HEK293 (cell line): Measurements from ENCODE around the gene PEAK3.

Experiments used
- CTCF ChIA-PET: fragments of 350-600 bp; formaldehyde crosslinking; extraction: SDS; loops from one replicate; lab custom pipeline; 2021; ENCODE audit warnings: antibody characterized with exemption; lab: Yijun Ruan, JAX
- POLR2A ChIA-PET: fragments of 300-600 bp; formaldehyde crosslinking; extraction: SDS; loops from one replicate; lab custom pipeline; 2020; ENCODE audit warnings: antibody characterized with exemption, inconsistent platforms; lab: Yijun Ruan, JAX
- H3K27ac ChIP-seq: fragments of 200-500 bp; sonication (Bioruptor generic); 2 replicates; pipeline ENCODE4 v1.5.1; 2014; ENCODE audit warnings: low read depth, low read length, control low read depth, inconsistent platforms; ENCODE audit errors: extremely low read depth
- H3K36me3 ChIP-seq, 2 experiments: fragments of 200-500 bp in 1 of 2; sonication (Bioruptor generic) in 1 of 2; 1 replicate in 1 of 2; 2 replicates in 1 of 2; pipeline ENCODE4 v1.5.1; 2014 to 2017; ENCODE audit warnings: inconsistent platforms in 2 of 2, low read length in 2 of 2; ENCODE audit not compliant: control insufficient read depth in 2 of 2, insufficient read depth in 1 of 2
- H3K4me1 ChIP-seq: fragments of 200-500 bp; sonication (Bioruptor generic); 2 replicates; pipeline ENCODE4 v1.5.1; 2014; ENCODE audit warnings: mild to moderate bottlenecking, low read length, inconsistent platforms; ENCODE audit not compliant: control insufficient read depth, insufficient read depth
- H3K4me3 ChIP-seq: 2 replicates; pipeline ENCODE4 v1.5.1; 2011; ENCODE audit warnings: low read depth, mild to moderate bottlenecking, control low read depth, low read length, moderate library complexity
- H3K9me3 ChIP-seq: fragments of 200-500 bp; sonication (Bioruptor generic); 2 replicates; pipeline ENCODE4 v1.5.1; 2014; ENCODE audit warnings: low read depth, low read length, inconsistent platforms; ENCODE audit not compliant: control insufficient read depth, insufficient read depth
- HIC1 ChIP-seq: fragments of 450-650 bp; formaldehyde crosslinking; IDR thresholded peaks from 2 replicates; pipeline ENCODE4 v1.5.1; 2016; ENCODE audit warnings: missing biosample characterization, missing genetic modification characterization
- YY1 ChIP-seq: fragments of 450-650 bp; formaldehyde crosslinking; IDR thresholded peaks from 2 replicates; pipeline ENCODE4 v1.5.1; 2018; ENCODE audit warnings: missing biosample characterization, missing genetic modification characterization
- ZBTB6 ChIP-seq: fragments of 450-650 bp; formaldehyde crosslinking; IDR thresholded peaks from 2 replicates; pipeline ENCODE4 v1.5.1; 2017; ENCODE audit warnings: missing biosample characterization, missing genetic modification characterization
- ZBTB7A ChIP-seq: fragments of 450-650 bp; formaldehyde crosslinking; IDR thresholded peaks from 2 replicates; pipeline ENCODE4 v1.5.1; 2016; ENCODE audit warnings: low read depth, missing biosample characterization, missing genetic modification characterization
- ZNF112 ChIP-seq: fragments of 450-650 bp; formaldehyde crosslinking; IDR thresholded peaks from 2 replicates; pipeline ENCODE4 v1.5.0; 2017; ENCODE audit warnings: missing biosample characterization, missing genetic modification characterization
- ZNF19 ChIP-seq: fragments of 450-650 bp; formaldehyde crosslinking; IDR thresholded peaks from 2 replicates; pipeline ENCODE4; 2016; ENCODE audit warnings: missing biosample characterization, missing genetic modification characterization, low read depth
- ZNF23 ChIP-seq: fragments of 450-650 bp; formaldehyde crosslinking; IDR thresholded peaks from 2 replicates; pipeline ENCODE4 v1.5.1; 2016; ENCODE audit warnings: missing biosample characterization, missing genetic modification characterization, borderline replicate concordance
- ZNF248 ChIP-seq: fragments of 450-650 bp; formaldehyde crosslinking; IDR thresholded peaks from 2 replicates; pipeline ENCODE4 v1.5.1; 2017; ENCODE audit warnings: missing biosample characterization, missing genetic modification characterization
- ZNF341 ChIP-seq: fragments of 450-650 bp; formaldehyde crosslinking; IDR thresholded peaks from 2 replicates; pipeline ENCODE4; 2016; ENCODE audit warnings: low read depth, missing biosample characterization, missing genetic modification characterization
- ZNF514 ChIP-seq: fragments of 450-650 bp; formaldehyde crosslinking; IDR thresholded peaks from 2 replicates; pipeline ENCODE4 v1.5.1; 2016; ENCODE audit warnings: missing biosample characterization, missing genetic modification characterization
- ZNF518A ChIP-seq: fragments of 450-650 bp; formaldehyde crosslinking; conservative IDR thresholded peaks from 2 replicates; pipeline ENCODE4 v1.5.1; 2016; ENCODE audit warnings: low read depth, missing biosample characterization, missing genetic modification characterization
- ZNF830 ChIP-seq: fragments of 450-650 bp; IDR thresholded peaks from 2 replicates; pipeline ENCODE4 v1.5.0; 2018; ENCODE audit warnings: missing biosample characterization, missing genetic modification characterization, low read depth, mild to moderate bottlenecking, moderate library complexity
- ZSCAN23 ChIP-seq: fragments of 450-650 bp; formaldehyde crosslinking; IDR thresholded peaks from 2 replicates; pipeline ENCODE4 v1.5.1; 2016; ENCODE audit warnings: missing biosample characterization, missing genetic modification characterization

The PEAK3 gene

GRCh38 chr19:2245273-2245672 lies 36.7 kb downstream of the PEAK3 start:
- no peak for TF ChIP-seq ZNF19 (tag by site-specific recombination)
- TF ChIP-seq, all 188 proteins: peak for 0
- H3K4me1 ChIP-seq = no peaks in the 10 kb centered on the region
- ChIA-PET POLR2A (interaction anchor here (0.5 to 1.0 kb wide), 2 partner anchors 15 to 303 kb away, joined by 4 to 6 read pairs; no protein-coding TSS in a partner anchor), CTCF (interaction anchor here (0.6 to 1.4 kb wide), 3 partner anchors 89 to 143 kb away, joined by 3 read pairs; no protein-coding TSS in a partner anchor)
- H3K27ac ChIP-seq = no peak overlapping the region
- no peak overlapping the region for H3K4me3 ChIP-seq
- no peaks in the 10 kb centered on the region for H3K9me3 ChIP-seq
- peaks cover 10 to 87% of the 10 kb centered on the region in 2 experiments for H3K36me3 ChIP-seq

GRCh38 chr19:2244486-2244885 lies 37.5 kb downstream of the PEAK3 start:
- no peak overlapping the region for H3K27ac ChIP-seq
- peaks cover 3% of the 10 kb centered on the region; the same call in 1 of the 2 replicates for H3K4me1 ChIP-seq
- no peak for TF ChIP-seq ZNF23 (tag by site-specific recombination)
- no peak for TF ChIP-seq ZNF112 (tag by site-specific recombination)
- TF ChIP-seq ZNF514 (tag by site-specific recombination) = no peak
- no peak for TF ChIP-seq YY1 (tag by site-specific recombination)
- no peak for TF ChIP-seq ZSCAN23 (tag by site-specific recombination)
- peak; percentile 79; the same call in 1 of the 2 replicates for TF ChIP-seq ZBTB6 (tag by site-specific recombination)
- TF ChIP-seq ZNF518A (tag by site-specific recombination) = no peak
- TF ChIP-seq ZNF830 (tag by site-specific recombination) = no peak
- ChIA-PET POLR2A (interaction anchor here (1.0 kb wide), 1 partner anchor 16 kb away, joined by 4 read pairs; no protein-coding TSS in a partner anchor), CTCF (interaction anchor here (0.6 to 1.4 kb wide), 4 partner anchors 17 to 453 kb away, joined by 3 to 4 read pairs (median 3); no protein-coding TSS in a partner anchor)
- H3K9me3 ChIP-seq = no peaks in the 10 kb centered on the region
- no peak overlapping the region for H3K4me3 ChIP-seq
- peaks cover 10 to 89% of the 10 kb centered on the region in 2 experiments for H3K36me3 ChIP-seq

- ChIA-PET POLR2A (interaction anchor here (1.0 kb wide), 1 partner anchor 17 kb away, joined by 4 read pairs; no protein-coding TSS in a partner anchor), CTCF (interaction anchor here (0.6 to 1.0 kb wide), 2 partner anchors 17 to 454 kb away, joined by 3 to 4 read pairs; no protein-coding TSS in a partner anchor)
- Histone ChIP-seq H3K4me3 (no peak overlapping the region), H3K9me3 (no peaks in the 10 kb centered on the region), H3K4me1 (peaks cover 4% of the 10 kb centered on the region; the same call in 1 of the 2 replicates), H3K36me3 (peaks cover 10 to 86% of the 10 kb centered on the region in 2 experiments), H3K27ac (no peak overlapping the region)
- no peak for TF ChIP-seq ZBTB7A (tag by site-specific recombination)
- TF ChIP-seq ZNF248 (tag by site-specific recombination) = no peak
- TF ChIP-seq ZNF341 (tag by site-specific recombination) = no peak
- TF ChIP-seq HIC1 (tag by site-specific recombination) = peak; percentile 43; the same call in 1 of the 2 replicates
- no peak for TF ChIP-seq ZBTB6 (tag by site-specific recombination)
These were observed 37.9 kb downstream of the PEAK3 start for GRCh38 chr19:2244125-2244411.
